ENCODE data around the gene GPR158.

GPR158 gene

GRCh38 chr10:25334445-25334844, 159.6 kb downstream of the GPR158 start:
- Histone ChIP-seq H3K27ac (no peak overlapping the region), H3K4me3 (no peak overlapping the region)
- no peak for DNase-seq (ENCODE audit: low spot score)
- TF ChIP-seq CTCF (IDR thresholded peaks at IDR 0.05), result no peak

- Histone ChIP-seq H3K27ac (no peak overlapping the region), H3K4me3 (no peak overlapping the region)
- no peak for DNase-seq (ENCODE audit: low spot score)
- TF ChIP-seq CTCF (IDR thresholded peaks at IDR 0.05), result no peak
These were observed 161.5 kb downstream of the GPR158 start for GRCh38 chr10:25336330-25336729.

GRCh38 chr10:25338271-25338670, 163.5 kb downstream of the GPR158 start:
- no peak for DNase-seq (ENCODE audit: low spot score)
- H3K27ac ChIP-seq, result no peak overlapping the region
- TF ChIP-seq CTCF (IDR thresholded peaks at IDR 0.05), result no peak
- H3K4me3 ChIP-seq, result no peak overlapping the region

GRCh38 chr10:25339966-25340365, 165.2 kb downstream of the GPR158 start:
- no peak overlapping the region for H3K4me3 ChIP-seq

GRCh38 chr10:25349520-25349919, 174.7 kb downstream of the GPR158 start:
- no peak for TF ChIP-seq CTCF (IDR thresholded peaks at IDR 0.05)
- H3K4me3 ChIP-seq, result no peak overlapping the region
- H3K27ac ChIP-seq, result no peak overlapping the region
- DNase-seq (ENCODE audit: low spot score), result no peak

More at GRCh38 chr10:25339966-25340365, 165.2 kb downstream of the GPR158 start:
- H3K27ac ChIP-seq, result no peak overlapping the region
- no peak for TF ChIP-seq CTCF (IDR thresholded peaks at IDR 0.05)
- DNase-seq (ENCODE audit: low spot score), result no peak

- H3K27ac ChIP-seq, result no peak overlapping the region
- DNase-seq (ENCODE audit: low spot score), result no peak
- TF ChIP-seq CTCF (IDR thresholded peaks at IDR 0.05), result no peak
- no peak overlapping the region for H3K4me3 ChIP-seq
These were observed 181.8 kb downstream of the GPR158 start for GRCh38 chr10:25356609-25357008.

GRCh38 chr10:25357269-25357668, 182.5 kb downstream of the GPR158 start:
- DNase-seq (ENCODE audit: low spot score), result no peak
- Histone ChIP-seq H3K27ac (no peak overlapping the region), H3K4me3 (no peak overlapping the region)
- TF ChIP-seq CTCF (IDR thresholded peaks at IDR 0.05), result no peak

All from coronary artery (tissue), 2 donors.